Effector memory CD4-positive, alpha-beta T cell (primary cell): Measurements from ENCODE around the gene KIAA1217.

Source experiments
- DNase-seq, 3 donors: peaks; one replicate each; pipeline ENCODE4 v3.0.0-alpha.2; 2020
- H3K27ac ChIP-seq: 2 replicates; pipeline ENCODE4 v1.7.0; 2013; ENCODE audit warnings: mild to moderate bottlenecking, low read length, moderate library complexity; ENCODE audit not compliant: insufficient read depth, poor library complexity, severe bottlenecking
- H3K27me3 ChIP-seq: replicated peaks from 2 replicates; pipeline ENCODE4 v1.7.0; 2013; ENCODE audit warnings: mild to moderate bottlenecking, low read length; ENCODE audit not compliant: insufficient read depth, control insufficient read depth, poor library complexity, severe bottlenecking
- H3K36me3 ChIP-seq: 2 replicates; pipeline ENCODE4 v1.7.0; 2013; ENCODE audit warnings: mild to moderate bottlenecking, low read length, moderate library complexity; ENCODE audit not compliant: control insufficient read depth, insufficient read depth
- H3K4me1 ChIP-seq: 2 replicates; pipeline ENCODE4 v1.7.0; 2013; ENCODE audit warnings: low read length, mild to moderate bottlenecking; ENCODE audit not compliant: control insufficient read depth, insufficient read depth, poor library complexity, severe bottlenecking
- H3K4me3 ChIP-seq: 2 replicates; pipeline ENCODE4 v1.7.0; 2013; ENCODE audit warnings: low read length, low read depth, mild to moderate bottlenecking; ENCODE audit not compliant: insufficient read depth, poor library complexity, severe bottlenecking
- H3K9me3 ChIP-seq: 2 replicates; pipeline ENCODE4 v1.7.0; 2013; ENCODE audit warnings: mild to moderate bottlenecking, low read length, moderate library complexity; ENCODE audit not compliant: control insufficient read depth

The KIAA1217 gene

GRCh38 chr10:24496906-24497305 is 288.0 kb downstream of the KIAA1217 start:
- no peak for DNase-seq
- H3K9me3 ChIP-seq = no peaks in the 10 kb centered on the region
- no peaks in the 10 kb centered on the region for H3K4me1 ChIP-seq
- no peaks in the 10 kb centered on the region for H3K27me3 ChIP-seq
- H3K36me3 ChIP-seq = no peaks in the 10 kb centered on the region
- no peak overlapping the region for H3K4me3 ChIP-seq
- no peak overlapping the region for H3K27ac ChIP-seq

GRCh38 chr10:24501056-24501711 is 292.2 kb downstream of the KIAA1217 start:
- Histone ChIP-seq H3K36me3 (no peaks in the 10 kb centered on the region), H3K27me3 (no peaks in the 10 kb centered on the region), H3K9me3 (no peaks in the 10 kb centered on the region), H3K4me1 (no peaks in the 10 kb centered on the region), H3K27ac (no peak overlapping the region), H3K4me3 (no peak overlapping the region)
- DNase-seq = no peak

- no peak overlapping the region for H3K27ac ChIP-seq
Observed at GRCh38 chr10:24502006-24502405, 293.1 kb downstream of the KIAA1217 start.

GRCh38 chr10:24502801-24503460 is 294.0 kb downstream of the KIAA1217 start:
- H3K4me1 ChIP-seq = no peaks in the 10 kb centered on the region
- H3K9me3 ChIP-seq = no peaks in the 10 kb centered on the region
- DNase-seq = no peak
- no peaks in the 10 kb centered on the region for H3K27me3 ChIP-seq
- H3K27ac ChIP-seq = no peak overlapping the region
- H3K36me3 ChIP-seq = no peaks in the 10 kb centered on the region
- H3K4me3 ChIP-seq = no peak overlapping the region

More at GRCh38 chr10:24502006-24502405, 293.1 kb downstream of the KIAA1217 start:
- Histone ChIP-seq H3K4me1 (no peaks in the 10 kb centered on the region), H3K9me3 (no peaks in the 10 kb centered on the region), H3K36me3 (no peaks in the 10 kb centered on the region), H3K27me3 (no peaks in the 10 kb centered on the region), H3K4me3 (no peak overlapping the region)
- DNase-seq = no peak

- Histone ChIP-seq H3K27ac (no peak overlapping the region), H3K27me3 (no peaks in the 10 kb centered on the region), H3K36me3 (no peaks in the 10 kb centered on the region), H3K4me1 (no peaks in the 10 kb centered on the region), H3K9me3 (no peaks in the 10 kb centered on the region), H3K4me3 (no peak overlapping the region)
- DNase-seq = peak in 1 of 3 donors; percentile 8
Observed at GRCh38 chr10:24503461-24504320, 294.8 kb downstream of the KIAA1217 start.

- Histone ChIP-seq H3K27ac (no peak overlapping the region), H3K9me3 (no peaks in the 10 kb centered on the region), H3K4me1 (no peaks in the 10 kb centered on the region), H3K36me3 (no peaks in the 10 kb centered on the region), H3K4me3 (no peak overlapping the region), H3K27me3 (no peaks in the 10 kb centered on the region)
- DNase-seq = no peak
Observed at GRCh38 chr10:24505759-24506158, 296.8 kb downstream of the KIAA1217 start.

GRCh38 chr10:24513155-24513554 is 304.2 kb downstream of the KIAA1217 start:
- DNase-seq = no peak

GRCh38 chr10:24515481-24515880 is 306.5 kb downstream of the KIAA1217 start:
- Histone ChIP-seq H3K4me3 (no peak overlapping the region), H3K9me3 (no peaks in the 10 kb centered on the region), H3K36me3 (no peaks in the 10 kb centered on the region), H3K27me3 (no peaks in the 10 kb centered on the region), H3K27ac (no peak overlapping the region), H3K4me1 (peaks cover 4% of the 10 kb centered on the region)
- DNase-seq = no peak

More at GRCh38 chr10:24513155-24513554, 304.2 kb downstream of the KIAA1217 start:
- H3K36me3 ChIP-seq = no peaks in the 10 kb centered on the region
- H3K27me3 ChIP-seq = no peaks in the 10 kb centered on the region
- no peaks in the 10 kb centered on the region for H3K9me3 ChIP-seq
- no peak overlapping the region for H3K4me3 ChIP-seq
- H3K4me1 ChIP-seq = no peaks in the 10 kb centered on the region
- no peak overlapping the region for H3K27ac ChIP-seq

GRCh38 chr10:24518411-24518810 is 309.5 kb downstream of the KIAA1217 start:
- no peak overlapping the region for H3K27ac ChIP-seq
- H3K27me3 ChIP-seq = no peaks in the 10 kb centered on the region
- DNase-seq = no peak
- H3K4me1 ChIP-seq = peaks cover 4% of the 10 kb centered on the region
- no peaks in the 10 kb centered on the region for H3K9me3 ChIP-seq
- H3K4me3 ChIP-seq = no peak overlapping the region
- H3K36me3 ChIP-seq = no peaks in the 10 kb centered on the region
